RWPE1 (cell line): ENCODE measurements around the gene ABHD17C.

Experiments
- CTCF ChIA-PET: fragments of 350-600 bp; sonication (Branson Sonifier 250); formaldehyde crosslinking; extraction: SDS; loops from one replicate; lab custom pipeline; 2021; lab: Yijun Ruan, JAX
- POLR2A ChIA-PET: fragments of 400-600 bp; formaldehyde crosslinking; extraction: SDS; loops from one replicate; lab custom pipeline; 2020; ENCODE audit warnings: antibody characterized with exemption; ENCODE audit not compliant: low non-redundant PET; lab: Yijun Ruan, JAX
- DNase-seq: peaks from one replicate; pipeline ENCODE4 v3.0.0; 2012; ENCODE audit warnings: low spot score
- H3K27ac ChIP-seq: fragments of 450-650 bp; 2 replicates; pipeline ENCODE4 v1.5.1; 2017
- CTCF ChIP-seq: fragments of 450-650 bp; conservative IDR thresholded peaks from 2 replicates; pipeline ENCODE4 v1.5.1; 2017; ENCODE audit warnings: low read depth, mild to moderate bottlenecking

Gene ABHD17C

GRCh38 chr15:80673561-80674244, 21.4 kb upstream of the ABHD17C start:
- no peak overlapping the region for H3K27ac ChIP-seq
- no peak for TF ChIP-seq CTCF
- CTCF ChIA-PET, result interaction anchor here (0.6 to 0.8 kb wide), 2 partner anchors 9 to 87 kb away, joined by 3 read pairs; no protein-coding TSS in a partner anchor
- POLR2A ChIA-PET, result no interaction called here
- no peak for DNase-seq

DNA sequence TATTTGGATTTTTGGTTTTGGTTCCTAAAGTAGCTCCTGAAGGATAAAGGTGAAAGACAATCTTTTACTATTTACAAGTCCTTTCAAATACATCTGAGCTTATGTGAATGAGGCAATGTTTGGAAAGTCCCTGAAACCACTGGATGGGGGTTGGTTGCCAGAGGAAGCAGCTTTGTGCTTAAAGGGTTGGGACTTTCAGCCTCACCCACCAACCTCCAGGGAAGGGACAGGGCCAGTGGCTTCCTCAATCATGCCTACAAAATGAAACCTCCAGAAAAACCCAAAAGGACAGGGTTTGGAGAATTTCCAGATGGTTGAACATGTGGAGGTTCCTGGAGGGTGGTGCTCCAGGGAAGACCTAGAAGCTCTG, 20.9 kb upstream of the ABHD17C start:
- ChIA-PET POLR2A (no interaction called here), CTCF (interaction anchor here (0.6 to 0.7 kb wide), 2 partner anchors 8 to 488 kb away, joined by 3 to 4 read pairs; no protein-coding TSS in a partner anchor)
- no peak for DNase-seq
- TF ChIP-seq CTCF, result no peak
- no peak overlapping the region for H3K27ac ChIP-seq

- ChIA-PET POLR2A (no interaction called here), CTCF (no interaction called here)
- TF ChIP-seq CTCF, result no peak
- no peak overlapping the region for H3K27ac ChIP-seq
- no peak for DNase-seq
These were observed 18.1 kb upstream of the ABHD17C start for GRCh38 chr15:80677041-80677440.

GRCh38 chr15:80679167-80679803, 15.8 kb upstream of the ABHD17C start:
- ChIA-PET CTCF (interaction anchor here (0.6 to 1.2 kb wide), 2 partner anchors 112 to 1694 kb away, joined by 3 read pairs; no protein-coding TSS in a partner anchor), POLR2A (interaction anchor here (0.6 kb wide), 1 partner anchor 14 kb away, joined by 3 read pairs; no protein-coding TSS in a partner anchor)
- no peak for DNase-seq
- no peak overlapping the region for H3K27ac ChIP-seq
- no peak for TF ChIP-seq CTCF

- ChIA-PET CTCF (interaction anchor here (0.6 to 1.2 kb wide), 2 partner anchors 113 to 1693 kb away, joined by 3 read pairs; no protein-coding TSS in a partner anchor), POLR2A (interaction anchor here (0.6 kb wide), 1 partner anchor 14 kb away, joined by 3 read pairs; no protein-coding TSS in a partner anchor)
- TF ChIP-seq CTCF, result no peak
- H3K27ac ChIP-seq, result no peak overlapping the region
- DNase-seq, result no peak
These were observed 15.3 kb upstream of the ABHD17C start for GRCh38 chr15:80679804-80680175.

- POLR2A ChIA-PET, result interaction anchor here (0.6 kb wide), 1 partner anchor 11 kb away, joined by 3 read pairs; no protein-coding TSS in a partner anchor
These were observed 12.9 kb upstream of the ABHD17C start for GRCh38 chr15:80682201-80682600.

More at GRCh38 chr15:80682201-80682600, 12.9 kb upstream of the ABHD17C start:
- TF ChIP-seq CTCF, result no peak
- CTCF ChIA-PET, result interaction anchor here (0.6 to 0.7 kb wide), 2 partner anchors 22 to 38 kb away, joined by 4 read pairs; no protein-coding TSS in a partner anchor
- no peak overlapping the region for H3K27ac ChIP-seq
- no peak for DNase-seq
